Gastroesophageal sphincter (tissue), 4 donors: Measurements from ENCODE around the gene SDHC. TPM values are rescaled to one million over a fixed set of nuclear protein-coding genes. Genes with fewer than 3 reads are reported as not detected.

Experiments used
- ATAC-seq: fragments of 150-250 bp; one replicate; pipeline ENCODE4 v1.9.1; 2016; ENCODE audit warnings: mild to moderate bottlenecking, moderate library complexity
- H3K27ac ChIP-seq, 4 donors: fragments of 200-600 bp; sonication (generic) in 3 of 4; 1 replicate in 3 of 4; 2 replicates in 1 of 4; pipeline ENCODE4 v1.5.1; 2016 to 2019
- H3K27me3 ChIP-seq: fragments of 200-600 bp; sonication (generic); one replicate; pipeline ENCODE4 v1.5.1; 2019
- H3K36me3 ChIP-seq, 2 donors: fragments of 200-600 bp; sonication (generic); one replicate each; pipeline ENCODE4 v1.5.1; 2019; ENCODE audit warnings: control low read depth in 1 of 2
- H3K4me1 ChIP-seq, 3 donors: fragments of 200-600 bp; sonication (generic); 1 replicate in 2 of 3; 2 replicates in 1 of 3; pipeline ENCODE4 v1.5.1; 2016 to 2019; ENCODE audit warnings: control low read depth in 2 of 3
- H3K4me3 ChIP-seq, 2 donors: fragments of 200-600 bp; sonication (generic); one replicate each; pipeline ENCODE4 v1.5.1; 2019; ENCODE audit warnings: mild to moderate bottlenecking in 1 of 2, moderate library complexity in 1 of 2
- H3K9me3 ChIP-seq, 3 donors: fragments of 200-600 bp; sonication (generic); one replicate each; pipeline ENCODE4 v1.5.1; 2017 to 2019; ENCODE audit warnings: control low read depth in 2 of 3
- EP300 ChIP-seq: sonication (generic); formaldehyde crosslinking; IDR thresholded peaks from one replicate; pipeline ENCODE4 v1.6.1; 2017; ENCODE audit warnings: antibody characterized with exemption, mild to moderate bottlenecking
- POLR2A ChIP-seq, 2 donors: fragments of 450-650 bp; IDR thresholded peaks; one replicate each; pipeline ENCODE4 v1.6.1; 2017; ENCODE audit warnings: antibody characterized with exemption in 2 of 2, mild to moderate bottlenecking in 2 of 2, moderate library complexity in 1 of 2
- POLR2AphosphoS5 ChIP-seq: sonication (generic); formaldehyde crosslinking; IDR thresholded peaks from one replicate; pipeline ENCODE4 v1.6.1; 2017; ENCODE audit warnings: antibody characterized with exemption
- WGBS, 2 donors: methylation state at CpG; one replicate each; pipeline ENCODE4 v1.1.5; 2018; ENCODE audit warnings: low coverage in 1 of 2; 5-methylcytosine and 5-hydroxymethylcytosine counted together
- total RNA-seq, 4 donors: library from RNA; depleted of rRNA; stranded (reverse); fragments of >200 nt; gene quantifications; one replicate each; pipeline ENCODE4 v1.1.0, GENCODE V29; 2016
- TF ChIP-seq, protein P1 (sequence below), 4 experiments: fragments of 200-600 bp in 2 of 4; fragments of 450-650 bp in 2 of 4; sonication (generic) in 1 of 4; IDR thresholded peaks; one replicate each; pipeline ENCODE4 v1.5.1; 2017 to 2019; ENCODE audit warnings: antibody characterized with exemption in 4 of 4, mild to moderate bottlenecking in 2 of 4, moderate library complexity in 2 of 4

Gene SDHC
- total RNA-seq, 4 donors from 2014 or later = 7.5 to 59.1 (median 37.2) TPM

DNA sequence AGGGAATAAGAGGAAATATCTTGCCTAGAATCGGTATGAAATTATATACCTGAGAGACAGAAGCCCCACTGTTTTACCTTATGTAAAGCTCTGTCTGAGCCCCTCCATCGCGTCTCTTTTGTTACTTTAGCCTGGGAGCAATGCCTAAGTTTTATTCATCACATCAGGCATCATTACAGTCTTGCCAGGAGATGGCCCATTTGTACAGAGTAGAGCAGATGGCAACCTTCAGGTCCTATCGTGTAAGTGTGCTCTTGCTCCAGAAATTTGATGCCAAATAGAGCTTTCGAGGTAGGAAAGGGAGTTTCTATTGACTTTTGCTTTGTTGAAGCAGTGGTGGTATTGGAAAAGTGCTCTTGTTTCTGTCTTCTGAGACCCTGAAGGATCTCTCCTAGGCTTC, 28.6 kb downstream of the SDHC start:
- TF ChIP-seq POLR2AphosphoS5 (no peak), EP300 (no peak), POLR2A (IDR thresholded peaks at IDR 0.05) (no peak)
- TF ChIP-seq, protein P1, sequence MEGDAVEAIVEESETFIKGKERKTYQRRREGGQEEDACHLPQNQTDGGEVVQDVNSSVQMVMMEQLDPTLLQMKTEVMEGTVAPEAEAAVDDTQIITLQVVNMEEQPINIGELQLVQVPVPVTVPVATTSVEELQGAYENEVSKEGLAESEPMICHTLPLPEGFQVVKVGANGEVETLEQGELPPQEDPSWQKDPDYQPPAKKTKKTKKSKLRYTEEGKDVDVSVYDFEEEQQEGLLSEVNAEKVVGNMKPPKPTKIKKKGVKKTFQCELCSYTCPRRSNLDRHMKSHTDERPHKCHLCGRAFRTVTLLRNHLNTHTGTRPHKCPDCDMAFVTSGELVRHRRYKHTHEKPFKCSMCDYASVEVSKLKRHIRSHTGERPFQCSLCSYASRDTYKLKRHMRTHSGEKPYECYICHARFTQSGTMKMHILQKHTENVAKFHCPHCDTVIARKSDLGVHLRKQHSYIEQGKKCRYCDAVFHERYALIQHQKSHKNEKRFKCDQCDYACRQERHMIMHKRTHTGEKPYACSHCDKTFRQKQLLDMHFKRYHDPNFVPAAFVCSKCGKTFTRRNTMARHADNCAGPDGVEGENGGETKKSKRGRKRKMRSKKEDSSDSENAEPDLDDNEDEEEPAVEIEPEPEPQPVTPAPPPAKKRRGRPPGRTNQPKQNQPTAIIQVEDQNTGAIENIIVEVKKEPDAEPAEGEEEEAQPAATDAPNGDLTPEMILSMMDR (IDR thresholded peaks at IDR 0.05) = no peak
- WGBS, 2 donors = 86 to 100% methylated on average over 1 to 5 of the region's 5 CpGs
- Histone ChIP-seq H3K27me3 (no peaks in the 10 kb centered on the region), H3K4me1 (no peaks in the 10 kb centered on the region), H3K36me3 (peaks cover 0 to 91% of the 10 kb centered on the region in 2 donors), H3K27ac (no peak overlapping the region), H3K9me3 (no peaks in the 10 kb centered on the region), H3K4me3 (no peak overlapping the region)
- ATAC-seq = no peak

GRCh38 chr1:161350671-161351070, 36.5 kb downstream of the SDHC start:
- H3K4me1 ChIP-seq = peaks cover 0 to 11% (median 0%) of the 10 kb centered on the region in 3 donors
- ATAC-seq = no peak
- H3K9me3 ChIP-seq = no peaks in the 10 kb centered on the region
- WGBS, 2 donors = 67% methylated on average over 1 of the region's 1 CpG
- H3K27me3 ChIP-seq = no peaks in the 10 kb centered on the region
- H3K36me3 ChIP-seq = peaks cover 0 to 36% of the 10 kb centered on the region in 2 donors
- no peak overlapping the region for H3K4me3 ChIP-seq
- no peak overlapping the region for H3K27ac ChIP-seq
- TF ChIP-seq POLR2A (IDR thresholded peaks at IDR 0.05) (no peak), EP300 (no peak), POLR2AphosphoS5 (no peak)
- TF ChIP-seq, protein P1 (IDR thresholded peaks at IDR 0.05) = no peak

DNA sequence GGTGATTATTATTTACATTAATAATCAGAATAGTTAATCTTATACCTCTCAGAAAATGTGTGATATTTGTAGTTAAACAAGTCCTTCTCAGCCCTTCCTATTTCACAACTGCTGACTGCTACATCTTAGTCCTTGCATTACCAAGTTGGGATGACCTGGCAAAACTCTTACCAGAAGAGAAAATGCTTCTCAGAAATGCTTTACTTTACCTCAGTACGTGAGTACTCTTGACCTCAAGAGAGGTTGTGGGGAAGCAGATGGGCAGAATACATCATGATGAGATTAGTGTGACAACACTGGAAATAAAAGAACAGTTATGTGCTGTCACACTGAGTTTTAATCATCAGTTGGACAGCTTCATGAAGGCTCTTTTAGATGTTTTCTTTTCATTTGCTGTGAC, 37.3 kb downstream of the SDHC start:
- Histone ChIP-seq H3K9me3 (no peaks in the 10 kb centered on the region), H3K36me3 (peaks cover 0 to 33% of the 10 kb centered on the region in 2 donors), H3K27ac (no peak overlapping the region), H3K27me3 (no peaks in the 10 kb centered on the region), H3K4me3 (no peak overlapping the region), H3K4me1 (peaks cover 0 to 11% (median 0%) of the 10 kb centered on the region in 3 donors)
- no peak for TF ChIP-seq EP300
- TF ChIP-seq POLR2AphosphoS5 = no peak
- TF ChIP-seq, protein P1 (IDR thresholded peaks at IDR 0.05) = no peak
- no peak for TF ChIP-seq POLR2A (IDR thresholded peaks at IDR 0.05)
- ATAC-seq = no peak
- WGBS, 2 donors = 64 to 73% methylated on average over 1 of the region's 1 CpG

DNA sequence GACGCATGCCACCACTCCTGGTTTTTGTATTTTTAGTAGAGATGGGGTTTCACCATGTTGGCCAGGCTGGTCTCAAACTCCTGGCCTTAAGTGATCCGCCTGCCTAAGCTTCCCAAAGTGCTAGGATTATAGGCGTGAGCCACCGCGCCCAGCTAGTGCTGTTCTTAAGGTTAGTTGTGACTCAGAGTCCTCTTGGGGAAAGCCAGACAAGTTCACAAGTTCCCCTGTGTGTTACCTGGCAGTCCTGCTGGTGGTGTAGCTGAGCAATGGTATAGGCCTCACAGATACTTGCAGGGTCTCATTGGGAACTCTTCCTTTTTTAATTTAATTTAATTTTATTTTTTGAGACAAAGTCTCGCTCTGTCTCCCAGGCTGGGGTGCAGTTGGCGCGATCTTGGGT, 42.9 kb downstream of the SDHC start:
- no peak for ATAC-seq
- WGBS, 2 donors = 96% methylated on average over 7 of the region's 8 CpGs; no CpG with 5 or more reads in 1 of the 2 donors
- peaks cover 0 to 8% (median 0%) of the 10 kb centered on the region in 3 donors for H3K4me1 ChIP-seq
- no peaks in the 10 kb centered on the region for H3K27me3 ChIP-seq
- H3K36me3 ChIP-seq = peaks cover 0 to 30% of the 10 kb centered on the region in 2 donors
- H3K27ac ChIP-seq = no peak overlapping the region
- no peaks in the 10 kb centered on the region for H3K9me3 ChIP-seq
- H3K4me3 ChIP-seq = no peak overlapping the region
- TF ChIP-seq POLR2A (IDR thresholded peaks at IDR 0.05) (no peak), POLR2AphosphoS5 (no peak), EP300 (no peak)
- TF ChIP-seq, protein P1 (IDR thresholded peaks at IDR 0.05) = no peak

- Histone ChIP-seq H3K9me3 (no peaks in the 10 kb centered on the region), H3K4me3 (no peak overlapping the region), H3K27ac (no peak overlapping the region), H3K4me1 (peaks cover 0 to 8% (median 0%) of the 10 kb centered on the region in 3 donors), H3K36me3 (peaks cover 0 to 42% of the 10 kb centered on the region in 2 donors), H3K27me3 (no peaks in the 10 kb centered on the region)
- TF ChIP-seq, protein P1 (IDR thresholded peaks at IDR 0.05) = no peak
- TF ChIP-seq POLR2A (IDR thresholded peaks at IDR 0.05) = no peak
- TF ChIP-seq POLR2AphosphoS5 = no peak
- no peak for TF ChIP-seq EP300
- no peak for ATAC-seq
Observed at GRCh38 chr1:161359291-161359690, 45.1 kb downstream of the SDHC start.
